HG03045 (cell line): ENCODE results near the gene MYH7.
"Not testable (repeated sequence)": the region's sequence is repeated elsewhere in the genome, so short reads cannot be mapped to it uniquely, and the experiment has no call there.

ENCODE experiments used
- ATAC-seq: cut with Tn5 transposase; IDR thresholded peaks from one replicate; pipeline ENCODE4 v1.9.1; 2021; ENCODE audit warnings: mild to moderate bottlenecking, moderate library complexity; ENCODE audit not compliant: unreplicated experiment

MYH7 gene

GRCh38 chr14:23408307-23408630, 27.2 kb downstream of the MYH7 start:
- no peak for ATAC-seq

GRCh38 chr14:23407516-23408306, 27.7 kb downstream of the MYH7 start, which contains the start of gene MYH6:
Gene MYH6 (minus strand): TSS chr14:23408273. CDS start chr14:23407223, 1,050 bp downstream.
- ATAC-seq: no peak

GRCh38 chr14:23406725-23407355, 28.6 kb downstream of the MYH7 start:
- no peak for ATAC-seq

GRCh38 chr14:23406244-23406643, 29.2 kb downstream of the MYH7 start:
- ATAC-seq: no peak

- ATAC-seq: no peak
Observed at GRCh38 chr14:23405516-23406025, 29.9 kb downstream of the MYH7 start.

- ATAC-seq: no peak
Observed at GRCh38 chr14:23405096-23405495, 30.4 kb downstream of the MYH7 start.

- no peak for ATAC-seq
Observed at GRCh38 chr14:23404331-23404900, 31.0 kb downstream of the MYH7 start.

- ATAC-seq: no peak
Observed at GRCh38 chr14:23403908-23404307, 31.6 kb downstream of the MYH7 start.

GRCh38 chr14:23403139-23403438, 32.4 kb downstream of the MYH7 start:
- no peak for ATAC-seq

GRCh38 chr14:23402296-23403138, 32.9 kb downstream of the MYH7 start:
- no peak for ATAC-seq

- ATAC-seq: no peak
Observed at GRCh38 chr14:23401291-23401690, 34.2 kb downstream of the MYH7 start.

- not testable (repeated sequence) for ATAC-seq
Observed at GRCh38 chr14:23400496-23401149, 34.8 kb downstream of the MYH7 start.

GRCh38 chr14:23399591-23399990, 35.9 kb downstream of the MYH7 start:
- no peak for ATAC-seq

- ATAC-seq: no peak
Observed at GRCh38 chr14:23399136-23399535, 36.3 kb downstream of the MYH7 start.

- ATAC-seq: no peak
Observed at GRCh38 chr14:23398348-23398747, 37.1 kb downstream of the MYH7 start.

- no peak for ATAC-seq
Observed at GRCh38 chr14:23396781-23397407, 38.6 kb downstream of the MYH7 start.

- no peak for ATAC-seq
Observed at GRCh38 chr14:23396126-23396525, 39.3 kb downstream of the MYH7 start.

GRCh38 chr14:23392613-23393012, 42.8 kb downstream of the MYH7 start:
- no peak for ATAC-seq

- not testable (repeated sequence) for ATAC-seq
Observed at GRCh38 chr14:23389871-23390270, 45.6 kb downstream of the MYH7 start.

- no peak for ATAC-seq
Observed at GRCh38 chr14:23389396-23389795, 46.1 kb downstream of the MYH7 start.
